ENCODE data around the gene PROM1.

The PROM1 gene

DNA sequence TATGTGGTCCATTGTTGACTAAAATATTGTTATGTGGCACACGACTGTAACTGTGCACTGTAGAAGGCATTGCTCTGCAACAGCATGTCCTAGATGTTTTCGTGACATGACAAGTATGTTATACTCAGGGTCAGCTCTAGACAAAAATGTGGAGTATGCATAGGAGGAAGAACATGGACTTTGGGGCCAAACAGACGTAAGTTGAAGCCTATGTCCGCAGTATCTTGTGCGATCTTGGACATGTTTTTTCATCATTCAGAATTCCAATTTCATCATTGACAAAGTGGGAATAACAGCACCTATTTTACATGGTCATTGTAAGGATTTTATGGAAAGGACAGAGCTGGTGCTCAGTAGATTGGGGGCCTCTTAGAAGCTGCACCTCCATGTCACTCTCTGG lies 27.7 kb upstream of the PROM1 start:
- TF ChIP-seq CTBP1 (IDR thresholded peaks at IDR 0.05; ENCODE audit: borderline replicate concordance) = no peak
- no peak for TF ChIP-seq ARNT (IDR thresholded peaks at IDR 0.05)
- no peak for TF ChIP-seq FOXM1 (IDR thresholded peaks at IDR 0.05; ENCODE audit: borderline replicate concordance)
- TF ChIP-seq ELF4 (IDR thresholded peaks at IDR 0.05) = no peak
- TF ChIP-seq FOXK2 (IDR thresholded peaks at IDR 0.05) = no peak
- no peak for TF ChIP-seq NFRKB (IDR thresholded peaks at IDR 0.05)
- TF ChIP-seq ZNF384 (IDR thresholded peaks at IDR 0.05) = no peak
- TF ChIP-seq SP1 (IDR thresholded peaks at IDR 0.05) = no peak
- TF ChIP-seq SUZ12 (IDR thresholded peaks at IDR 0.05) = no peak
- ChIA-PET CTCF (no interaction called here), POLR2A (no interaction called here)
- DNase-seq (ENCODE audit: extremely low spot score) = no peak

DNA sequence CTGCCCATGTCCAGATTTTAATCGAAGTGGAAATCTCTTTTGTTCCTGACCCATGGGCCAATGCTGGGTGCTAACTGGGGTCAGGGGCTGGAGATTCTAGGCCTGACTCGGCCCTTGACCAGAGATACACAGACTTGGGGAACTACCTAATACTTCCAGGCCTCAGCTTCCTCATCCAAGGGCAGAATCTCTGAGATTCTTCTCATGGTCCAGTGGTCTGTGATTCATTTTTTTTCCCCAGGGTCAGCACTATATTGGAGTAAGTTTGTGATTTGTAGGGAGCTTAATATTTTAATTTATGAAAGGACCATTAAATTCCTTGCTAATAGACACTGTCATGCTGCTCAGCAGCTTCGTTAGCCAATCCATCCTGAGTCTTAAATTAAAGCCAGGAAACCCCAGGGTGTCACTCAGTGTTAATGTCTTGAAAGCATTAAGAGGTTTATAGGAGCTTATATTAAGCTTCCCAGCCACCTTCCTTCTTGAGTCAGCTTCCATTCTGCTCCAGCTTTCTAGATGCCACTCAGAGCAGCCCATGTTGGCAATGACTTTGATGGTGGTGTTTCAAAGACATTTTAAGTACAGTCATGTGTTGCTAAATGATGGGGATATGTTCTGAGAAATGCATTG lies 27.0 kb upstream of the PROM1 start:
- TF ChIP-seq TARDBP (IDR thresholded peaks at IDR 0.05) = no peak
- no peak for DNase-seq (ENCODE audit: extremely low spot score)
- POLR2A ChIA-PET = no interaction called here
- CTCF ChIA-PET = interaction anchor here (0.6 kb wide), 1 partner anchor 336 kb away, joined by 3 read pairs; no protein-coding TSS in a partner anchor

- DNase-seq (ENCODE audit: extremely low spot score) = no peak
- TF ChIP-seq FOXM1 (IDR thresholded peaks at IDR 0.05; ENCODE audit: borderline replicate concordance) (no peak), BHLHE40 (IDR thresholded peaks at IDR 0.05; ENCODE audit: borderline replicate concordance) (no peak)
- ChIA-PET POLR2A (no interaction called here), CTCF (no interaction called here)
Measured at GRCh38 chr4:16110199-16110598, 26.4 kb upstream of the PROM1 start.

- TF ChIP-seq PKNOX1 (IDR thresholded peaks at IDR 0.05) (no peak), L3MBTL2 (conservative IDR thresholded peaks at IDR 0.05) (no peak), CTBP1 (IDR thresholded peaks at IDR 0.05; ENCODE audit: borderline replicate concordance) (no peak), LEF1 (IDR thresholded peaks at IDR 0.05; ENCODE audit: borderline replicate concordance) (no peak), HDGF (IDR thresholded peaks at IDR 0.05; ENCODE audit: borderline replicate concordance) (no peak), ZNF384 (IDR thresholded peaks at IDR 0.05) (no peak), FOXA1 (IDR thresholded peaks at IDR 0.05) (no peak), SP1 (IDR thresholded peaks at IDR 0.05) (no peak), FOXM1 (IDR thresholded peaks at IDR 0.05; ENCODE audit: borderline replicate concordance) (no peak), NFRKB (IDR thresholded peaks at IDR 0.05) (no peak), SUZ12 (IDR thresholded peaks at IDR 0.05) (no peak), TARDBP (IDR thresholded peaks at IDR 0.05) (no peak), FOXK2 (IDR thresholded peaks at IDR 0.05) (no peak), ELF4 (IDR thresholded peaks at IDR 0.05) (no peak)
- ChIA-PET CTCF (no interaction called here), POLR2A (no interaction called here)
- DNase-seq (ENCODE audit: extremely low spot score) = no peak
Measured at GRCh38 chr4:16109256-16109655, 25.4 kb upstream of the PROM1 start.

GRCh38 chr4:16106956-16107355 lies 23.1 kb upstream of the PROM1 start:
- POLR2A ChIA-PET = no interaction called here
- TF ChIP-seq FOXA1 (IDR thresholded peaks at IDR 0.05) (no peak), PKNOX1 (IDR thresholded peaks at IDR 0.05) (no peak), NFRKB (IDR thresholded peaks at IDR 0.05) (no peak)
- DNase-seq (ENCODE audit: extremely low spot score) = no peak
- CTCF ChIA-PET = no interaction called here

GRCh38 chr4:16104520-16104919 lies 20.7 kb upstream of the PROM1 start:
- no peak for DNase-seq (ENCODE audit: extremely low spot score)
- ChIA-PET POLR2A (no interaction called here), CTCF (no interaction called here)
- TF ChIP-seq ZNF384 (IDR thresholded peaks at IDR 0.05) = no peak
- TF ChIP-seq BHLHE40 (IDR thresholded peaks at IDR 0.05; ENCODE audit: borderline replicate concordance) = no peak
- no peak for TF ChIP-seq TARDBP (IDR thresholded peaks at IDR 0.05)
- TF ChIP-seq PKNOX1 (IDR thresholded peaks at IDR 0.05) = no peak
- TF ChIP-seq HDGF (IDR thresholded peaks at IDR 0.05; ENCODE audit: borderline replicate concordance) = no peak
- TF ChIP-seq SP1 (IDR thresholded peaks at IDR 0.05) = no peak
- TF ChIP-seq L3MBTL2 (conservative IDR thresholded peaks at IDR 0.05) = no peak
- TF ChIP-seq FOXK2 (IDR thresholded peaks at IDR 0.05) = no peak
- no peak for TF ChIP-seq FOXA1 (IDR thresholded peaks at IDR 0.05)
- TF ChIP-seq FOXM1 (IDR thresholded peaks at IDR 0.05; ENCODE audit: borderline replicate concordance) = no peak
- TF ChIP-seq CTBP1 (IDR thresholded peaks at IDR 0.05; ENCODE audit: borderline replicate concordance) = no peak
- no peak for TF ChIP-seq ARNT (IDR thresholded peaks at IDR 0.05)
- no peak for TF ChIP-seq NFRKB (IDR thresholded peaks at IDR 0.05)
- no peak for TF ChIP-seq ELF4 (IDR thresholded peaks at IDR 0.05)
- no peak for TF ChIP-seq LEF1 (IDR thresholded peaks at IDR 0.05; ENCODE audit: borderline replicate concordance)
- TF ChIP-seq SUZ12 (IDR thresholded peaks at IDR 0.05) = no peak

DNA sequence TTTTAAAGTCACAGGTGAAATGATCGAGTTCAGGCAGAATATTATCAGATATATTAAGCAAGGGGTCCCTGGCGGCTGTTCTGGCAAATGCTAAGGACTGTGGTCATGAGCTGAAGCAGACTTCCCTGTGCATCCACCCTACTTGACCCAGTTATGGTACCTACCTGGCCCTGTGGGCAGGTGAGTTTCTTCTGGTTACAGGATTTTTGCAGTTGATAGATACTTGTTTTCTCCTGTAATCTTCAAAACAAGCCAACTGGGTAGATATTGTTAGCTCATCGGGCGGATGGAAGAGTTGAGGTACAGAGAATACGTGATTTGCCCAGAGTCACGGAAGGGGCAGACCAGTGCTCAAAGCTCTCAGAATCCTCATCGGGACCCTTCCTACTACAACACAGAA lies 18.5 kb upstream of the PROM1 start:
- no peak for DNase-seq (ENCODE audit: extremely low spot score)
- CTCF ChIA-PET = no interaction called here
- TF ChIP-seq ARNT (IDR thresholded peaks at IDR 0.05) = no peak
- TF ChIP-seq BHLHE40 (IDR thresholded peaks at IDR 0.05; ENCODE audit: borderline replicate concordance) = no peak
- TF ChIP-seq SUZ12 (IDR thresholded peaks at IDR 0.05) = no peak
- no peak for TF ChIP-seq NFRKB (IDR thresholded peaks at IDR 0.05)
- TF ChIP-seq FOXM1 (IDR thresholded peaks at IDR 0.05; ENCODE audit: borderline replicate concordance) = no peak
- TF ChIP-seq HDGF (IDR thresholded peaks at IDR 0.05; ENCODE audit: borderline replicate concordance) = no peak
- POLR2A ChIA-PET = no interaction called here
